ENCODE measurements around the gene ZFP92.
"Not testable (repeated sequence)": the region's sequence is repeated elsewhere in the genome, so short reads cannot be mapped to it uniquely, and the experiment has no call there.

The ZFP92 gene

GRCh38 chrX:153386097-153386496 lies 25.2 kb upstream of the ZFP92 start:
- no peak for DNase-seq (ENCODE audit: low read depth in 1 of 2, low spot score in 1 of 2)

- no peak for DNase-seq (ENCODE audit: low read depth in 1 of 2, low spot score in 1 of 2)
These were observed 23.9 kb upstream of the ZFP92 start for GRCh38 chrX:153387345-153387744.

GRCh38 chrX:153387987-153388721 lies 23.1 kb upstream of the ZFP92 start:
- no peak for DNase-seq (ENCODE audit: low read depth in 1 of 2, low spot score in 1 of 2)

- no peak for DNase-seq (ENCODE audit: low read depth in 1 of 2, low spot score in 1 of 2)
These were observed 22.4 kb upstream of the ZFP92 start for GRCh38 chrX:153388722-153389459.

- not testable (repeated sequence) for DNase-seq (ENCODE audit: low read depth in 1 of 2, low spot score in 1 of 2)
These were observed 21.9 kb upstream of the ZFP92 start for GRCh38 chrX:153389460-153389768.

- DNase-seq (ENCODE audit: low read depth in 1 of 2, low spot score in 1 of 2) = no peak
These were observed 18.5 kb upstream of the ZFP92 start for GRCh38 chrX:153392642-153393321.

GRCh38 chrX:153394612-153395011 lies 16.7 kb upstream of the ZFP92 start:
- no peak for DNase-seq (ENCODE audit: low read depth in 1 of 2, low spot score in 1 of 2)

GRCh38 chrX:153395613-153396319 lies 15.5 kb upstream of the ZFP92 start:
- DNase-seq (ENCODE audit: low read depth in 1 of 2, low spot score in 1 of 2) = no peak

GRCh38 chrX:153396320-153397195 lies 14.7 kb upstream of the ZFP92 start:
- DNase-seq (ENCODE audit: low read depth in 1 of 2, low spot score in 1 of 2) = no peak

GRCh38 chrX:153397256-153397960 lies 13.9 kb upstream of the ZFP92 start:
- no peak for DNase-seq (ENCODE audit: low read depth in 1 of 2, low spot score in 1 of 2)

- no peak for DNase-seq (ENCODE audit: low read depth in 1 of 2, low spot score in 1 of 2)
These were observed 12.9 kb upstream of the ZFP92 start for GRCh38 chrX:153398275-153398960.

GRCh38 chrX:153400146-153401132 lies 10.8 kb upstream of the ZFP92 start:
- DNase-seq (ENCODE audit: low read depth in 1 of 2, low spot score in 1 of 2) = peak in 1 of 2 donors; percentile 33

- no peak for DNase-seq (ENCODE audit: low read depth in 1 of 2, low spot score in 1 of 2)
These were observed 10.0 kb upstream of the ZFP92 start, which contains the start of gene PNMA6E for GRCh38 chrX:153401133-153401764. PNMA6E (minus strand) TSS chrX:153401350; CDS start chrX:153398849, 2,501 bp downstream.

GRCh38 chrX:153404333-153404732 lies 6.9 kb upstream of the ZFP92 start:
- DNase-seq (ENCODE audit: low read depth in 1 of 2, low spot score in 1 of 2) = not testable (repeated sequence)

GRCh38 chrX:153405426-153405825 lies 5.8 kb upstream of the ZFP92 start:
- no peak for DNase-seq (ENCODE audit: low read depth in 1 of 2, low spot score in 1 of 2)

GRCh38 chrX:153406011-153406410 lies 5.3 kb upstream of the ZFP92 start:
- no peak for DNase-seq (ENCODE audit: low read depth in 1 of 2, low spot score in 1 of 2)

GRCh38 chrX:153406903-153407302 lies 4.4 kb upstream of the ZFP92 start:
- DNase-seq (ENCODE audit: low read depth in 1 of 2, low spot score in 1 of 2) = no peak

- no peak for DNase-seq (ENCODE audit: low read depth in 1 of 2, low spot score in 1 of 2)
These were observed 3.5 kb upstream of the ZFP92 start for GRCh38 chrX:153407736-153408135.
